Measurements from ENCODE around the gene HES7. TPM values are rescaled to one million over a fixed set of nuclear protein-coding genes. Genes with fewer than 3 reads are reported as not detected.
A peak's percentile ranks its signal among the peaks of the same experiment; 100 is the strongest.

The HES7 gene
- total RNA-seq, 2 experiments from 2014 or later, result 4.0 to 4.9 TPM

GRCh38 chr17:8137645-8138373 lies 13.9 kb upstream of the HES7 start:
- ChIA-PET POLR2A (interaction anchor here (0.7 to 12.8 kb wide), 12 partner anchors 9 to 112 kb away, joined by 3 to 228 read pairs (median 4); partner anchors contain the start of genes ALOXE3, AURKB, HES7 and PER1), CTCF (interaction anchor here (0.7 to 9.0 kb wide), 22 partner anchors 8 to 163 kb away, joined by 3 to 63 read pairs (median 6); partner anchors contain the start of genes ALOXE3, AURKB, CTC1 and HES7)
- Mint-ChIP-seq H3K27ac (no peak overlapping the region), H3K4me1 (ENCODE audit: low read depth) (no peaks in the 10 kb centered on the region), H3K36me3 (ENCODE audit: low read depth) (peaks cover 21% of the 10 kb centered on the region), H3K4me3 (no peak overlapping the region), H3K9me3 (no peaks in the 10 kb centered on the region), H3K27me3 (peaks cover 3% of the 10 kb centered on the region)
- ATAC-seq (no peak), DNase-seq (no peak)
- no peak for TF ChIP-seq CTCF (IDR thresholded peaks at IDR 0.05)
- intact Hi-C loops (cut with micrococcal nuclease), result loop anchor here (2.0 to 5.0 kb wide), 4 partner anchors 17 to 163 kb away; no protein-coding TSS in a partner anchor

DNA sequence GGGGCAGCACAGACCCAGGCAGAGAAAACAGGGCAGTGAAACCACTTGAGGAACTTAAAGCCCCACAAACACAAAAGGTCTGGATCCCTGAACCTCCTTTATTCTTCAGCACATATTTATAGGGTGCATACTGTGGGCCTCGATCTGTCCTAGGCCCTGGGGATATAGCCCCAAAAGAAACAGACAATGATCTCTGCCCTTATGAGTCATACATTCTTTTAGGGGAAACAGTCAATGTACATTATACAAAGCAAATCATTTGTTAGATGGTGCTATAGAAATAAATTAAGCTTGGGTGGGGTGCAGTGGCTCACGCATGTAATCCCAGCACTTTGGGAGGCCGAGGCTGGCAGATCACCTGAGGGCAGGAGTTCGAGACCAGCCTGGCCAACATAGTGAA lies 10.0 kb upstream of the HES7 start:
- no peaks in the 10 kb centered on the region for H3K36me3 Mint-ChIP-seq (ENCODE audit: low read depth)
- H3K4me1 Mint-ChIP-seq (ENCODE audit: low read depth), result peaks cover 3% of the 10 kb centered on the region
- no peak for TF ChIP-seq CTCF (IDR thresholded peaks at IDR 0.05)
- no peaks in the 10 kb centered on the region for H3K9me3 Mint-ChIP-seq
- ATAC-seq, result no peak
- POLR2A ChIA-PET, result interaction anchor here (0.6 to 4.0 kb wide), 8 partner anchors 10 to 113 kb away, joined by 3 to 33 read pairs (median 4); partner anchors contain the start of gene HES7
- H3K4me3 Mint-ChIP-seq, result no peak overlapping the region
- DNase-seq, result no peak
- peaks cover 3% of the 10 kb centered on the region for H3K27me3 Mint-ChIP-seq
- intact Hi-C loops (cut with micrococcal nuclease), result no loop called here
- H3K27ac Mint-ChIP-seq, result no peak overlapping the region
- CTCF ChIA-PET, result interaction anchor here (1.5 to 9.0 kb wide), 3 partner anchors 11 to 24 kb away, joined by 3 to 63 read pairs (median 11); partner anchors contain the start of gene ALOXE3

- H3K27ac Mint-ChIP-seq, result no peak overlapping the region
- no peak for TF ChIP-seq CTCF (IDR thresholded peaks at IDR 0.05)
- intact Hi-C loops (cut with micrococcal nuclease), result no loop called here
- H3K9me3 Mint-ChIP-seq, result no peaks in the 10 kb centered on the region
- DNase-seq (no peak), ATAC-seq (no peak)
- peaks cover 3% of the 10 kb centered on the region for H3K4me1 Mint-ChIP-seq (ENCODE audit: low read depth)
- peaks cover 3% of the 10 kb centered on the region for H3K27me3 Mint-ChIP-seq
- H3K4me3 Mint-ChIP-seq, result no peak overlapping the region
- CTCF ChIA-PET, result interaction anchor here (1.0 to 9.0 kb wide), 3 partner anchors 14 to 59 kb away, joined by 3 to 63 read pairs (median 11); partner anchors contain the start of gene ALOXE3
- H3K36me3 Mint-ChIP-seq (ENCODE audit: low read depth), result no peaks in the 10 kb centered on the region
- POLR2A ChIA-PET, result interaction anchor here (0.6 to 4.0 kb wide), 7 partner anchors 9 to 114 kb away, joined by 3 to 33 read pairs (median 3); partner anchors contain the start of gene HES7
Measured at GRCh38 chr17:8133399-8133798, 9.5 kb upstream of the HES7 start.

DNA sequence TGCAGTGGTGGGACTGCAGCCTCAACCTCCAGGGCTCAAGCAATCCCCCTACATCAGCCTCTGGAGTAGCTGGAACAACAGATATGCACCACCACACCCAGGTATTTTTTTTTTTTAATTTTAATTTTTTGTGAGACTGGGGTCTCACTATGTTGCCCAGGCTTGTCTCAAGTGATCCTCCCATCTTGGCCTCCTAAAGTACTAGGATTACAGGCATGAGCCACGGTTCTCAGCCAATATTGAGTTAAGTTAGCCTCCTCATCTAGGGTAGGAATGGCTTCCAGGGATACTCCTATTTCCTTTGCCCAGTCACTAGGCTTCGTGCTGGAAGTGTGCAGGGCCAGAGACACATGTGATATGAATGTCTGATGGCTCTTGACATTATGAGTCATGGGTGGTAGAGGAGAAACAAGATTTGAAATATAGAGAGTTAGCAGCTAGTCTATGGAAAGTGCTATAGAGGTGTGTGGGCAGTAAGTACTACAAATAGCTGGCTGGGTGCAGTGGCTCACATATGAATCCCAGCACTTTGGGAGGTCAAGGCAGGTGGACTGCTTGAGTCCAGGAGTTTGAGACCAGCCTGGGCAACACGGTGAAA lies 8.0 kb upstream of the HES7 start:
- intact Hi-C loops (cut with micrococcal nuclease), result no loop called here
- Mint-ChIP-seq H3K36me3 (ENCODE audit: low read depth) (no peaks in the 10 kb centered on the region), H3K4me1 (ENCODE audit: low read depth) (peaks cover 8% of the 10 kb centered on the region), H3K4me3 (no peak overlapping the region), H3K9me3 (no peaks in the 10 kb centered on the region), H3K27ac (no peak overlapping the region), H3K27me3 (peaks cover 6% of the 10 kb centered on the region)
- POLR2A ChIA-PET, result interaction anchor here (4.0 kb wide), 1 partner anchor 41 kb away, joined by 33 read pairs; no protein-coding TSS in a partner anchor
- CTCF ChIA-PET, result interaction anchor here (0.7 to 1.1 kb wide), 2 partner anchors 9 to 13 kb away, joined by 3 read pairs; no protein-coding TSS in a partner anchor
- DNase-seq (no peak), ATAC-seq (peak; percentile 63)
- no peak for TF ChIP-seq CTCF (IDR thresholded peaks at IDR 0.05)

Measured in activated CD8-positive, alpha-beta T cell treated with anti-CD3 and anti-CD28 coated beads for 36 hours (primary cell).